Measurements from ENCODE around the gene CTSH.
A peak's percentile ranks its signal among the peaks of the same experiment; 100 is the strongest.

CTSH gene

GRCh38 chr15:78913012-78913411 lies 31.8 kb downstream of the CTSH start:
- no peak for DNase-seq (ENCODE audit: low read depth)
- H3K4me3 ChIP-seq (ENCODE audit: control insufficient read depth, low read depth, low read length) = no peak overlapping the region
- no peak for TF ChIP-seq CTCF (conservative IDR thresholded peaks at IDR 0.05; ENCODE audit: control insufficient read depth, insufficient read depth, low read depth, low read length)

GRCh38 chr15:78912316-78912715 lies 32.5 kb downstream of the CTSH start:
- no peak for TF ChIP-seq CTCF (conservative IDR thresholded peaks at IDR 0.05; ENCODE audit: control insufficient read depth, insufficient read depth, low read depth, low read length)
- no peak for DNase-seq (ENCODE audit: low read depth)
- no peak overlapping the region for H3K4me3 ChIP-seq (ENCODE audit: control insufficient read depth, low read depth, low read length)

- H3K4me3 ChIP-seq (ENCODE audit: control insufficient read depth, low read depth, low read length) = no peak overlapping the region
- no peak for DNase-seq (ENCODE audit: low read depth)
- no peak for TF ChIP-seq CTCF (conservative IDR thresholded peaks at IDR 0.05; ENCODE audit: control insufficient read depth, insufficient read depth, low read depth, low read length)
These were observed 34.6 kb downstream of the CTSH start for GRCh38 chr15:78910271-78910670.

- H3K4me3 ChIP-seq (ENCODE audit: control insufficient read depth, low read depth, low read length) = no peak overlapping the region
- TF ChIP-seq CTCF (conservative IDR thresholded peaks at IDR 0.05; ENCODE audit: control insufficient read depth, insufficient read depth, low read depth, low read length) = peak; percentile 75
- peak; percentile 55 for DNase-seq (ENCODE audit: low read depth)
These were observed 35.0 kb downstream of the CTSH start for GRCh38 chr15:78909791-78910228.

- no peak overlapping the region for H3K4me3 ChIP-seq (ENCODE audit: control insufficient read depth, low read depth, low read length)
- no peak for DNase-seq (ENCODE audit: low read depth)
- no peak for TF ChIP-seq CTCF (conservative IDR thresholded peaks at IDR 0.05; ENCODE audit: control insufficient read depth, insufficient read depth, low read depth, low read length)
These were observed 35.6 kb downstream of the CTSH start for GRCh38 chr15:78909160-78909695.

- peak; percentile 25 for TF ChIP-seq CTCF (conservative IDR thresholded peaks at IDR 0.05; ENCODE audit: control insufficient read depth, insufficient read depth, low read depth, low read length)
- H3K4me3 ChIP-seq (ENCODE audit: control insufficient read depth, low read depth, low read length) = no peak overlapping the region
- no peak for DNase-seq (ENCODE audit: low read depth)
These were observed 37.3 kb downstream of the CTSH start for GRCh38 chr15:78907577-78907976.

- TF ChIP-seq CTCF (conservative IDR thresholded peaks at IDR 0.05; ENCODE audit: control insufficient read depth, insufficient read depth, low read depth, low read length) = no peak
- H3K4me3 ChIP-seq (ENCODE audit: control insufficient read depth, low read depth, low read length) = no peak overlapping the region
- DNase-seq (ENCODE audit: low read depth) = peak; percentile 92
These were observed 38.6 kb downstream of the CTSH start for GRCh38 chr15:78906316-78906620.

Measured in fibroblast of mammary gland (primary cell).